ENCODE results near the gene REEP6. TPM values are rescaled to one million over a fixed set of nuclear protein-coding genes. Genes with fewer than 3 reads are reported as not detected.
"Not testable (repeated sequence)": the region's sequence is repeated elsewhere in the genome, so short reads cannot be mapped to it uniquely, and the experiment has no call there.

Gene REEP6
- total RNA-seq, 1 experiment from 2014 or later = 10.5 TPM

DNA sequence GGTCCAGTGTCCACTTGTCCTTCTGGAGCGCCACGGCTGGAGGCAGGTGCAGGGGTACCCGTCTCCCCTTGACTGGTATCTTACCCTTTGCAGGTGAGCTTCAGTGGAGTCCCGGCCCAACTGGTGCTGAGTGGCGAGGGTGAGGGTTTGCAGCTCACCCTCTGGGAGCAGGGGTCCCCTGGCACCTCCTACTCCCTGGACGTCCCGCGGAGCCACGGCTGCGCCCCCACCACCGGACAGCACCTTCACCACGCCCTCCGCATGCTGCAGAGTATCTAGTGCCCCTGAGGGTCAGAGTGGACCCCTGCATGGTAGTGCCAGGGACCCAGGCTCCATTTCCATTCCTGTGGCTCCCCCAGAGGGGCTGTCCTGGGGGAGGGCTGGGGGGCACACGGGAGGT, 44.0 kb downstream of the REEP6 start:
- Histone ChIP-seq H3K27me3 (ENCODE audit: insufficient read depth, low read length) (no peaks in the 10 kb centered on the region), H4K8ac (replicated peaks; ENCODE audit: insufficient read length, low read depth, low read length) (no peak overlapping the region), H3K14ac (ENCODE audit: insufficient read depth, low read length) (no peak overlapping the region), H3K9me3 (ENCODE audit: control insufficient read depth, low read depth, low read length) (no peaks in the 10 kb centered on the region), H2BK120ac (ENCODE audit: low read depth, low read length, poor library complexity, severe bottlenecking) (no peak overlapping the region), H3T11ph (ENCODE audit: low read length) (no peak overlapping the region), H3K56ac (ENCODE audit: insufficient read length, low read depth, low read length) (no peak overlapping the region), H2BK5ac (ENCODE audit: insufficient read length, low read length) (no peak overlapping the region), H3K4me2 (ENCODE audit: insufficient read depth, insufficient read length, low read length) (no peak overlapping the region), H3K23ac (ENCODE audit: insufficient read length, low read depth, low read length) (no peak overlapping the region), H3K4me1 (ENCODE audit: insufficient read depth, low read length) (no peaks in the 10 kb centered on the region), H3K18ac (ENCODE audit: insufficient read length, low read depth, low read length) (no peak overlapping the region), H4K5ac (ENCODE audit: insufficient read length, low read depth, low read length) (no peak overlapping the region), H4K20me1 (ENCODE audit: control insufficient read depth, insufficient read depth, insufficient read length) (no peaks in the 10 kb centered on the region), H3K4ac (ENCODE audit: low read depth, low read length) (no peak overlapping the region), H3K79me2 (ENCODE audit: insufficient read depth, low read length) (no peaks in the 10 kb centered on the region), H4K91ac (ENCODE audit: insufficient read length, low read depth, low read length) (no peak overlapping the region), H3K79me1 (ENCODE audit: insufficient read depth, low read depth, low read length, poor library complexity, severe bottlenecking) (no peaks in the 10 kb centered on the region), H2AK5ac (ENCODE audit: insufficient read length, low read length) (no peak overlapping the region), H2BK20ac (ENCODE audit: low read depth, low read length, poor library complexity, severe bottlenecking) (no peak overlapping the region), H2BK12ac (ENCODE audit: insufficient read length, low read depth, low read length) (no peak overlapping the region), H2AFZ (ENCODE audit: low read length) (no peak overlapping the region), H2BK15ac (ENCODE audit: low read depth, low read length) (no peak overlapping the region), H3K23me2 (ENCODE audit: insufficient read length, low read depth, low read length, poor library complexity, severe bottlenecking) (no peaks in the 10 kb centered on the region), H3K9ac (ENCODE audit: extremely low read depth, insufficient read length, low read length) (no peak overlapping the region), H3K27ac (ENCODE audit: insufficient read length, low read depth, low read length) (no peak overlapping the region)
- no peaks in the 10 kb centered on the region for H3K4me1 Mint-ChIP-seq
- no peaks in the 10 kb centered on the region for H3K9me3 Mint-ChIP-seq
- peaks cover 32% of the 10 kb centered on the region for H3K27me3 Mint-ChIP-seq (ENCODE audit: low read depth)
- no CpG with 5 or more reads among the region's 14 CpGs for WGBS (ENCODE audit: extremely low coverage, insufficient read length, low lambda C conversion rate)
- DNase-seq = no peak
- no peaks in the 10 kb centered on the region for H3K36me3 Mint-ChIP-seq (ENCODE audit: insufficient read depth in 1 of 3, low read depth in 3 of 3)
- H3K4me3 Mint-ChIP-seq = no peak overlapping the region
- TF ChIP-seq, protein P1, sequence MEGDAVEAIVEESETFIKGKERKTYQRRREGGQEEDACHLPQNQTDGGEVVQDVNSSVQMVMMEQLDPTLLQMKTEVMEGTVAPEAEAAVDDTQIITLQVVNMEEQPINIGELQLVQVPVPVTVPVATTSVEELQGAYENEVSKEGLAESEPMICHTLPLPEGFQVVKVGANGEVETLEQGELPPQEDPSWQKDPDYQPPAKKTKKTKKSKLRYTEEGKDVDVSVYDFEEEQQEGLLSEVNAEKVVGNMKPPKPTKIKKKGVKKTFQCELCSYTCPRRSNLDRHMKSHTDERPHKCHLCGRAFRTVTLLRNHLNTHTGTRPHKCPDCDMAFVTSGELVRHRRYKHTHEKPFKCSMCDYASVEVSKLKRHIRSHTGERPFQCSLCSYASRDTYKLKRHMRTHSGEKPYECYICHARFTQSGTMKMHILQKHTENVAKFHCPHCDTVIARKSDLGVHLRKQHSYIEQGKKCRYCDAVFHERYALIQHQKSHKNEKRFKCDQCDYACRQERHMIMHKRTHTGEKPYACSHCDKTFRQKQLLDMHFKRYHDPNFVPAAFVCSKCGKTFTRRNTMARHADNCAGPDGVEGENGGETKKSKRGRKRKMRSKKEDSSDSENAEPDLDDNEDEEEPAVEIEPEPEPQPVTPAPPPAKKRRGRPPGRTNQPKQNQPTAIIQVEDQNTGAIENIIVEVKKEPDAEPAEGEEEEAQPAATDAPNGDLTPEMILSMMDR (conservative IDR thresholded peaks at IDR 0.05) = no peak
- no peak overlapping the region for H3K27ac Mint-ChIP-seq

DNA sequence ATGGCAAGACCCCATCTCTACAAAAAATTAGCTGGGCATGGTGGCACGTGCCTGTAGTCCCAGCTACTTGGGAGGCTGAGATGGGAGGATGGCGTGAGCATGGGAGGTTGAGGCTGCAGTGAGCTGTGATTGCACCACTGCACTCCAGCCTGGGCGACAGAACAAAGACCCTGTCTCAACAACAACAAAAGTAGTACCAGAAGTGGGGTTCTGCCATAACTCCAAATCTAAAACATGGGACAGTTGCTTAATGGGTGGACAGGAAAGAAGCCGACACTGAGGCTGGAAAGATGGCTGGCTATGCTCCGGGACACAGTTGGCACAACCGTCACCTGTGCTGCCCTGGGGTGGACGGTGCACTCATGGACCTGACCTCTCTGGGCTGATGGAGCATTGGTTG, 44.7 kb downstream of the REEP6 start:
- not testable (repeated sequence) for H3K27me3 ChIP-seq (ENCODE audit: insufficient read depth, low read length); H3K4me3 Mint-ChIP-seq; H3K56ac ChIP-seq (ENCODE audit: insufficient read length, low read depth, low read length); H2BK15ac ChIP-seq (ENCODE audit: low read depth, low read length); H3K79me1 ChIP-seq (ENCODE audit: insufficient read depth, low read depth, low read length, poor library complexity, severe bottlenecking); H3K14ac ChIP-seq (ENCODE audit: insufficient read depth, low read length); DNase-seq; H3K9ac ChIP-seq (ENCODE audit: extremely low read depth, insufficient read length, low read length); H2BK12ac ChIP-seq (ENCODE audit: insufficient read length, low read depth, low read length); H3K23ac ChIP-seq (ENCODE audit: insufficient read length, low read depth, low read length); H3K36me3 Mint-ChIP-seq (ENCODE audit: insufficient read depth in 1 of 3, low read depth in 3 of 3); H2BK5ac ChIP-seq (ENCODE audit: insufficient read length, low read length); H3K4me1 ChIP-seq (ENCODE audit: insufficient read depth, low read length); H2BK120ac ChIP-seq (ENCODE audit: low read depth, low read length, poor library complexity, severe bottlenecking); H4K8ac ChIP-seq (replicated peaks; ENCODE audit: insufficient read length, low read depth, low read length); H3K4me1 Mint-ChIP-seq; H4K20me1 ChIP-seq (ENCODE audit: control insufficient read depth, insufficient read depth, insufficient read length); H3K9me3 ChIP-seq (ENCODE audit: control insufficient read depth, low read depth, low read length); H3K4me2 ChIP-seq (ENCODE audit: insufficient read depth, insufficient read length, low read length); H3T11ph ChIP-seq (ENCODE audit: low read length); H3K23me2 ChIP-seq (ENCODE audit: insufficient read length, low read depth, low read length, poor library complexity, severe bottlenecking); H2AFZ ChIP-seq (ENCODE audit: low read length); H4K91ac ChIP-seq (ENCODE audit: insufficient read length, low read depth, low read length); H2BK20ac ChIP-seq (ENCODE audit: low read depth, low read length, poor library complexity, severe bottlenecking); H3K27ac ChIP-seq (ENCODE audit: insufficient read length, low read depth, low read length); H3K4ac ChIP-seq (ENCODE audit: low read depth, low read length); H3K9me3 Mint-ChIP-seq; H3K27ac Mint-ChIP-seq; H3K79me2 ChIP-seq (ENCODE audit: insufficient read depth, low read length); H3K18ac ChIP-seq (ENCODE audit: insufficient read length, low read depth, low read length); H4K5ac ChIP-seq (ENCODE audit: insufficient read length, low read depth, low read length); H2AK5ac ChIP-seq (ENCODE audit: insufficient read length, low read length)
- WGBS (ENCODE audit: extremely low coverage, insufficient read length, low lambda C conversion rate) = no CpG with 5 or more reads among the region's 7 CpGs
- H3K27me3 Mint-ChIP-seq (ENCODE audit: low read depth) = peaks cover 33% of the 10 kb centered on the region
